ENCODE data around the gene GP5. TPM values are rescaled to one million over a fixed set of nuclear protein-coding genes. Genes with fewer than 3 reads are reported as not detected.
A peak's percentile ranks its signal among the peaks of the same experiment; 100 is the strongest.

Gene GP5
- total and polyA plus RNA-seq, 2 of the 13 experiments (the other 11 are each of a cell fraction or from before 2014, with no cell fraction given), result not detected

- TF ChIP-seq PAXIP1 (CRISPR knock-in tag; conservative IDR thresholded peaks at IDR 0.05) (peak; percentile 70), THRA (CRISPR knock-in tag; IDR thresholded peaks at IDR 0.05; ENCODE audit: borderline replicate concordance) (0 out of 2 replicates have a peak, but pooled peaks have one; percentile 13), ZNF317 (CRISPR knock-in tag; IDR thresholded peaks at IDR 0.05) (no peak), ZNF24 (IDR thresholded peaks at IDR 0.05) (no peak), BORCS8-MEF2B (CRISPR knock-in tag; IDR thresholded peaks at IDR 0.05) (no peak), ZNF607 (CRISPR knock-in tag; IDR thresholded peaks at IDR 0.05; ENCODE audit: borderline replicate concordance) (no peak), TERF1 (CRISPR knock-in tag; IDR thresholded peaks at IDR 0.05) (no peak), CBX5 (CRISPR knock-in tag; IDR thresholded peaks at IDR 0.05; ENCODE audit: borderline replicate concordance) (no peak), HDAC6 (IDR thresholded peaks at IDR 0.05; ENCODE audit: low read depth, low read length) (no peak), ZNF460 (CRISPR knock-in tag; IDR thresholded peaks at IDR 0.05; ENCODE audit: borderline replicate concordance) (no peak), ARID4A (CRISPR knock-in tag; IDR thresholded peaks at IDR 0.05; ENCODE audit: borderline replicate concordance) (peak; percentile 15; the same call in 1 of the 2 replicates), NR2F6 (IDR thresholded peaks at IDR 0.05) (peak; percentile 71), NR2F6 (CRISPR knock-in tag; IDR thresholded peaks at IDR 0.05) (peak; percentile 51; the same call in 1 of the 2 replicates), POLR2AphosphoS5 (IDR thresholded peaks at IDR 0.05; ENCODE audit: low read depth, low read length) (no peak), ZBTB20 (CRISPR knock-in tag; IDR thresholded peaks at IDR 0.05; ENCODE audit: borderline replicate concordance, low read depth) (0 out of 2 replicates have a peak, but pooled peaks have one; percentile 54)
These were observed 47.7 kb upstream of the GP5 start (continued) for GRCh38 chr3:194446754-194447153.
